Measurements from ENCODE around the gene ZFPM1. TPM values are rescaled to one million over a fixed set of nuclear protein-coding genes. Genes with fewer than 3 reads are reported as not detected.

Gene ZFPM1
- total RNA-seq, 1 experiment from 2014 or later = 0.75 TPM

DNA sequence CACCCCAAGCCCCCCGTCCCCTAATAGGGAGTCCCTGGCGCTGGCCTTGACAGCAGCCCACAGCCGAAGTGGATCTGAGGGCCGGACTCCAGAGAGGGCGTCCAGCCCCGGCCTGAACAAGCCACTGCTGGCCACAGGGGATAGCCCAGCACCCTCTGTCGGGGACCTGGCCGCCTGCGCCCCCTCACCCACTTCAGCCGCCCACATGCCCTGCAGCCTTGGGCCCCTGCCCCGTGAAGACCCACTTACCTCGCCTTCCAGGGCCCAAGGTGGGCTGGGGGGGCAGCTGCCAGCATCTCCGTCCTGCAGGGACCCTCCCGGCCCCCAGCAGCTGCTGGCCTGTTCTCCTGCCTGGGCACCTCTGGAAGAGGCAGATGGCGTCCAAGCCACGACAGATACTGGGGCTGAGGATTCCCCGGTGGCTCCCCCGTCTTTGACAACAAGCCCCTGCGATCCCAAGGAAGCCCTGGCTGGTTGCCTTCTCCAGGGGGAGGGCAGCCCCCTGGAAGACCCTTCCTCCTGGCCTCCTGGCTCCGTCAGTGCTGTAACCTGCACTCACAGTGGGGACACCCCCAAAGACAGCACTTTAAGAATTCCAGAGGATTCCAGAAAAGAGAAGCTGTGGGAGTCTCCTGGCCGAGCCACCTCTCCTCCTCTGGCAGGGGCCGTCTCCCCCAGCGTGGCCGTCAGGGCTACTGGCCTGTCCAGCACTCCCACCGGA is 19.3 kb upstream of the ZFPM1 start:
- Histone ChIP-seq H3K4me2 (ENCODE audit: low read depth, low read length, poor library complexity, severe bottlenecking) (no peak overlapping the region), H2AFZ (ENCODE audit: low read length) (no peak overlapping the region), H3K79me2 (ENCODE audit: low read length) (no peaks in the 10 kb centered on the region), H3K9ac (ENCODE audit: low read length) (no peak overlapping the region), H3K9me2 (replicated peaks; ENCODE audit: insufficient read depth, low read length) (no peaks in the 10 kb centered on the region), H3K4me3 (ENCODE audit: low read length) (no peak overlapping the region), H3K4me1 (ENCODE audit: low read length) (no peaks in the 10 kb centered on the region), H3K27ac (ENCODE audit: low read length) (no peak overlapping the region), H4K20me1 (ENCODE audit: insufficient read depth, low read depth, low read length) (no peaks in the 10 kb centered on the region), H3K9me3 (ENCODE audit: low read length) (no peaks in the 10 kb centered on the region), H3K27me3 (ENCODE audit: low read length) (no peaks in the 10 kb centered on the region), H3K36me3 (ENCODE audit: insufficient read depth, low read length) (no peaks in the 10 kb centered on the region)
- no peak for DNase-seq

DNA sequence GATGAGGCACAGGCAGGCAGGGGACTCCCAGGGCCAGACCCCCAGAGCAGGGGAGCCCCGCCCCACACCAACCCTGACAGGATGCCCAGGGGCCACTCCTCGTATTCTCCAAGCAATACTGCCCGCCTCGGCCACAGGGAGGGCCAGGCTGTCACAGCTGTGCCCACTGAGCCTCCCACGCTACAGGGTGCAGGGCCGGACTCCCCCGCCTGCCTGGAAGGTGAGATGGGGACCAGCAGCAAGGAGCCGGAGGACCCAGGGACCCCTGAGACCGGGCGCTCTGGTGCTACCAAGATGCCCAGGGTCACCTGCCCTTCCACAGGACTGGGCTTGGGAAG is 18.8 kb upstream of the ZFPM1 start:
- H2AFZ ChIP-seq (ENCODE audit: low read length) = no peak overlapping the region

DNA sequence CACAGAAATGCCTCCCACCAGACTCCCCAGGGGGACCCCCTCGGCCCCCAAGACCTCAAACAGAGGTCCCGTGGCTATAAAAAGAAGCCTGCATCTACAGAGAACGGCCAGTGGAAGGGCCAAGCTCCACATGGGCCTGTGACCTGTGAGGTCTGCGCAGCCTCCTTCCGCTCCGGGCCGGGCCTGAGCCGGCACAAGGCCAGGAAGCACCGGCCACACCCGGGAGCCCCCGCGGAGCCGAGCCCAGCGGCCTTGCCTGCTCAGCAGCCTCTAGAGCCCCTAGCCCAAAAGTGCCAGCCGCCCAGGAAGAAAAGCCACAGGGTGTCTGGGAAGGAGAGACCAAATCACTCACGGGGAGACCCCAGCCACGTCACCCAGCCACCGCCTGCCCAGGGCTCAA is 18.3 kb upstream of the ZFPM1 start:
- Histone ChIP-seq H3K9ac (ENCODE audit: low read length) (no peak overlapping the region), H3K4me3 (ENCODE audit: low read length) (no peak overlapping the region), H3K27ac (ENCODE audit: low read length) (no peak overlapping the region), H3K79me2 (ENCODE audit: low read length) (no peaks in the 10 kb centered on the region), H3K9me2 (replicated peaks; ENCODE audit: insufficient read depth, low read length) (no peaks in the 10 kb centered on the region), H3K9me3 (ENCODE audit: low read length) (no peaks in the 10 kb centered on the region), H3K36me3 (ENCODE audit: insufficient read depth, low read length) (no peaks in the 10 kb centered on the region), H3K4me2 (ENCODE audit: low read depth, low read length, poor library complexity, severe bottlenecking) (no peak overlapping the region), H2AFZ (ENCODE audit: low read length) (no peak overlapping the region), H4K20me1 (ENCODE audit: insufficient read depth, low read depth, low read length) (no peaks in the 10 kb centered on the region), H3K27me3 (ENCODE audit: low read length) (no peaks in the 10 kb centered on the region), H3K4me1 (ENCODE audit: low read length) (no peaks in the 10 kb centered on the region)
- DNase-seq = no peak

More for the DNA sequence above, 18.8 kb upstream of the ZFPM1 start:
- Histone ChIP-seq H3K9ac (ENCODE audit: low read length) (no peak overlapping the region), H3K9me3 (ENCODE audit: low read length) (no peaks in the 10 kb centered on the region), H3K27me3 (ENCODE audit: low read length) (no peaks in the 10 kb centered on the region), H3K9me2 (replicated peaks; ENCODE audit: insufficient read depth, low read length) (no peaks in the 10 kb centered on the region), H3K79me2 (ENCODE audit: low read length) (no peaks in the 10 kb centered on the region), H3K27ac (ENCODE audit: low read length) (no peak overlapping the region), H3K4me3 (ENCODE audit: low read length) (no peak overlapping the region), H3K36me3 (ENCODE audit: insufficient read depth, low read length) (no peaks in the 10 kb centered on the region), H3K4me1 (ENCODE audit: low read length) (no peaks in the 10 kb centered on the region), H4K20me1 (ENCODE audit: insufficient read depth, low read depth, low read length) (no peaks in the 10 kb centered on the region), H3K4me2 (ENCODE audit: low read depth, low read length, poor library complexity, severe bottlenecking) (no peak overlapping the region)
- DNase-seq = no peak

DNA sequence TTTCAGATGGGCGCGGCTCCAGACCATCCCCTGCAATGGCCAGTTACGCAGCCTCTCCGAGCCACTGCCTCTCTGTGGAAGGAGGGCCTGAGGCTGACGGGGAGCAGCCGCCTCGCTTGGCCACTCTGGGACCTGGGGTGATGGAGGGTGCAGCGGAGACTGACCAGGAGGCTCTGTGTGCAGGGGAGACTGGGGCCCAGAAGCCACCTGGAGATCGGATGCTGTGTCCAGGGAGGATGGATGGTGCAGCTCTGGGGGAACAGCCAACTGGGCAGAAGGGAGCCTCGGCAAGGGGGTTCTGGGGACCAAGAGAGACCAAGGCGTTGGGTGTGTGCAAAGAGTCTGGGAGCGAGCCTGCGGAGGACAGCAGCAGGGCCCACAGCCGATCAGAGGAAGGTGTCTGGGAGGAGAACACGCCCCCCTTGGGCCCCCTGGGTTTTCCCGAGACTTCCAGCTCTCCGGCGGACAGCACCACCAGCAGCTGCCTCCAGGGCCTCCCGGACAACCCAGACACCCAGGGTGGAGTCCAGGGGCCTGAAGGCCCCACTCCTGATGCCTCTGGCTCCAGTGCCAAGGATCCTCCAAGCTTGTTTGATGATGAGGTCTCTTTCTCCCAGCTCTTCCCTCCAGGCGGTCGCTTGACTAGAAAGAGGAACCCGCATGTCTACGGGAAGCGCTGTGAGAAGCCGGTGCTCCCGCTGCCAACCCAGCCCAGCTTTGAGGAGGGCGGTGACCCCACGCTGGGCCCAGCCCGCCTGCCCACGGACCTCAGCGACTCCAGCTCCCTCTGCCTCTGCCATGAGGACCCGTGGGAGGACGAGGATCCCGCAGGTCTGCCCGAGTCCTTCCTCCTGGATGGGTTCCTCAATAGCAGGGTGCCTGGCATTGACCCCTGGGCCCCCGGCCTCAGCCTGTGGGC is 17.4 kb upstream of the ZFPM1 start:
- no peaks in the 10 kb centered on the region for H3K9me2 ChIP-seq (replicated peaks; ENCODE audit: insufficient read depth, low read length)
- H3K79me2 ChIP-seq (ENCODE audit: low read length) = no peaks in the 10 kb centered on the region
- no peaks in the 10 kb centered on the region for H3K4me1 ChIP-seq (ENCODE audit: low read length)
- H3K27me3 ChIP-seq (ENCODE audit: low read length) = no peaks in the 10 kb centered on the region
- H3K9ac ChIP-seq (ENCODE audit: low read length) = no peak overlapping the region
- no peak overlapping the region for H3K4me3 ChIP-seq (ENCODE audit: low read length)
- no peak for DNase-seq
- H3K27ac ChIP-seq (ENCODE audit: low read length) = no peak overlapping the region
- H4K20me1 ChIP-seq (ENCODE audit: insufficient read depth, low read depth, low read length) = no peaks in the 10 kb centered on the region
- no peaks in the 10 kb centered on the region for H3K9me3 ChIP-seq (ENCODE audit: low read length)
- H3K4me2 ChIP-seq (ENCODE audit: low read depth, low read length, poor library complexity, severe bottlenecking) = no peak overlapping the region
- no peak overlapping the region for H2AFZ ChIP-seq (ENCODE audit: low read length)
- H3K36me3 ChIP-seq (ENCODE audit: insufficient read depth, low read length) = no peaks in the 10 kb centered on the region

DNA sequence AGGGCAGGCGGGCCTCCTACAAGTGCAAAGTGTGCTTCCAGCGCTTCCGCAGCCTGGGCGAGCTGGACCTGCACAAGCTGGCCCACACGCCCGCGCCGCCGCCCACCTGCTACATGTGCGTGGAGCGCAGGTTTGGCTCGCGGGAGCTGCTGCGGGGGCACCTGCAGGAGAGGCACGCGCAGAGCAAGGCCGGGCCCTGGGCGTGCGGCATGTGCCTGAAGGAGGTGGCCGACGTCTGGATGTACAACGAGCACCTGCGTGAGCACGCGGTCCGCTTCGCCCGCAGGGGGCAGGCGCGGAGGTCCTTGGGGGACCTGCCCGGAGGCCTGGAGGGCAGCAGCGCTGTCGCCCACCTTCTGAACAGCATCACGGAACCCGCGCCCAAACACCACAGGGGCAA is 16.3 kb upstream of the ZFPM1 start:
- no peak for DNase-seq
- no peak overlapping the region for H2AFZ ChIP-seq (ENCODE audit: low read length)
- H3K4me3 ChIP-seq (ENCODE audit: low read length) = no peak overlapping the region
- H3K27ac ChIP-seq (ENCODE audit: low read length) = no peak overlapping the region
- no peak overlapping the region for H3K4me2 ChIP-seq (ENCODE audit: low read depth, low read length, poor library complexity, severe bottlenecking)
- no peak overlapping the region for H3K9ac ChIP-seq (ENCODE audit: low read length)
- H3K9me3 ChIP-seq (ENCODE audit: low read length) = no peaks in the 10 kb centered on the region
- H3K79me2 ChIP-seq (ENCODE audit: low read length) = no peaks in the 10 kb centered on the region
- H4K20me1 ChIP-seq (ENCODE audit: insufficient read depth, low read depth, low read length) = no peaks in the 10 kb centered on the region
- no peaks in the 10 kb centered on the region for H3K9me2 ChIP-seq (replicated peaks; ENCODE audit: insufficient read depth, low read length)
- H3K36me3 ChIP-seq (ENCODE audit: insufficient read depth, low read length) = no peaks in the 10 kb centered on the region
- H3K4me1 ChIP-seq (ENCODE audit: low read length) = no peaks in the 10 kb centered on the region
- H3K27me3 ChIP-seq (ENCODE audit: low read length) = no peaks in the 10 kb centered on the region

DNA sequence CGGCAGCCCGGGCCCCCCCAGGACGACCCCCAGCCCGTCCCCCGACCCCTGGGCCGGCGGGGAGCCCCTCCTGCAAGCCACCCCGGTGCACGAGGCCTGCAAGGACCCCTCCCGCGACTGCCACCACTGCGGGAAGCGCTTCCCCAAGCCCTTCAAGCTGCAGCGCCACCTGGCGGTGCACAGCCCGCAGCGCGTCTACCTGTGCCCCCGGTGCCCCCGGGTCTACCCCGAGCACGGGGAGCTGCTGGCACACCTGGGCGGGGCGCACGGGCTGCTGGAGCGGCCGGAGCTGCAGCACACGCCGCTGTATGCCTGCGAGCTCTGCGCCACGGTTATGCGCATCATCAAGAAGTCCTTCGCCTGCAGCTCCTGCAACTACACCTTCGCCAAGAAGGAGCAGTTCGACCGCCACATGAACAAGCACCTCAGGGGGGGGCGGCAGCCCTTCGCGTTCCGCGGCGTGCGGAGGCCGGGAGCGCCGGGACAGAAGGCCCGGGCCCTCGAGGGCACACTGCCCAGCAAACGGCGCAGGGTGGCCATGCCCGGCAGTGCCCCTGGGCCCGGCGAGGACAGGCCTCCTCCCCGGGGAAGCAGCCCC is 15.6 kb upstream of the ZFPM1 start:
- Histone ChIP-seq H2AFZ (ENCODE audit: low read length) (no peak overlapping the region), H3K9me2 (replicated peaks; ENCODE audit: insufficient read depth, low read length) (no peaks in the 10 kb centered on the region), H3K9me3 (ENCODE audit: low read length) (no peaks in the 10 kb centered on the region), H3K79me2 (ENCODE audit: low read length) (no peaks in the 10 kb centered on the region), H3K27me3 (ENCODE audit: low read length) (no peaks in the 10 kb centered on the region), H3K27ac (ENCODE audit: low read length) (no peak overlapping the region), H3K9ac (ENCODE audit: low read length) (no peak overlapping the region), H3K36me3 (ENCODE audit: insufficient read depth, low read length) (no peaks in the 10 kb centered on the region), H3K4me3 (ENCODE audit: low read length) (no peak overlapping the region), H3K4me1 (ENCODE audit: low read length) (no peaks in the 10 kb centered on the region), H3K4me2 (ENCODE audit: low read depth, low read length, poor library complexity, severe bottlenecking) (no peak overlapping the region), H4K20me1 (ENCODE audit: insufficient read depth, low read depth, low read length) (no peaks in the 10 kb centered on the region)
- peak; percentile 87 for DNase-seq

DNA sequence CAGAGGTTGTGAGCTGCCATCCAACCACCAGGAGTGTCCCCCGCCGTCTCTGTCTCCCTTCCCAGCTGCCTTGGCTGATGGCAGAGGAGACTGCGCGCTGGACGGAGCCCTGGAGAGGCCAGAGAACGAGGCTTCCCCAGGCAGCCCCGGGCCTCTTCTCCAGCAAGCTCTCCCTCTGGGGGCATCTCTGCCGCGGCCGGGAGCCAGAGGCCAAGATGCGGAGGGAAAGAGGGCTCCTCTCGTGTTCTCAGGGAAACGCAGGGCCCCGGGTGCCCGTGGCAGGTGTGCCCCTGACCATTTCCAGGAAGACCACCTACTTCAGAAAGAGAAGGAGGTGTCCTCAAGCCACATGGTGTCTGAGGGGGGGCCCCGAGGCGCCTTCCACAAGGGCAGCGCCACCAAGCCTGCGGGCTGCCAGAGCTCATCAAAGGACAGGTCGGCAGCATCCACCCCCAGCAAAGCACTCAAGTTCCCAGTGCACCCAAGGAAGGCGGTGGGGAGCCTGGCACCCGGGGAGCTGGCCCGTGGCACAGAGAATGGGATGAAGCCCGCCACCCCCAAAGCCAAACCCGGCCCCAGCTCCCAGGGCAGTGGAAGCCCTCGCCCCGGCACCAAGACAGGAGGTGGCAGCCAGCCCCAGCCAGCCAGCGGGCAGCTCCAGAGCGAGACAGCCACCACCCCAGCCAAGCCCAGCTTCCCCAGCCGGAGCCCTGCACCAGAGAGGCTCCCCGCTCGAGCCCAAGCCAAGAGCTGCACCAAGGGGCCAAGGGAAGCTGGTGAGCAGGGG is 14.8 kb upstream of the ZFPM1 start:
- no peak for DNase-seq
- H3K4me3 ChIP-seq (ENCODE audit: low read length) = no peak overlapping the region
- no peaks in the 10 kb centered on the region for H3K9me3 ChIP-seq (ENCODE audit: low read length)
- no peaks in the 10 kb centered on the region for H3K4me1 ChIP-seq (ENCODE audit: low read length)
- no peaks in the 10 kb centered on the region for H3K36me3 ChIP-seq (ENCODE audit: insufficient read depth, low read length)
- H3K27me3 ChIP-seq (ENCODE audit: low read length) = no peaks in the 10 kb centered on the region
- no peak overlapping the region for H2AFZ ChIP-seq (ENCODE audit: low read length)
- no peak overlapping the region for H3K9ac ChIP-seq (ENCODE audit: low read length)
- H3K27ac ChIP-seq (ENCODE audit: low read length) = no peak overlapping the region
- H3K79me2 ChIP-seq (ENCODE audit: low read length) = no peaks in the 10 kb centered on the region
- H3K4me2 ChIP-seq (ENCODE audit: low read depth, low read length, poor library complexity, severe bottlenecking) = no peak overlapping the region
- no peaks in the 10 kb centered on the region for H3K9me2 ChIP-seq (replicated peaks; ENCODE audit: insufficient read depth, low read length)
- H4K20me1 ChIP-seq (ENCODE audit: insufficient read depth, low read depth, low read length) = no peaks in the 10 kb centered on the region

DNA sequence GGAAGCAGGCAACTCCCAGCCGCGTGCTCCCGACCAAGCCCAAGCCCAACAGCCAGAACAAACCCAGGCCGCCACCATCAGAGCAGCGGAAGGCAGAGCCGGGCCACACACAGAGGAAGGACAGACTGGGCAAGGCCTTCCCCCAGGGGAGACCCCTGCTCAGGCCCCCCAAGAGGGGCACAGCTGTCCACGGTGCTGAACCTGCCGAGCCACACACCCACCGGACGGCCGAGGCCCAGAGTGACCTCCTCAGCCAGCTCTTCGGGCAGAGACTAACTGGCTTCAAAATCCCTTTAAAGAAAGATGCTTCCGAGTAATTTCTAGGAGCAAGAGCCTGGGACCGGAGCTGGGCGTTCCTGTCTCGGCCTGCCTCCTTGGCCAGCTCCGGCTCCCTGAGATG is 14.1 kb upstream of the ZFPM1 start:
- H3K9me2 ChIP-seq (replicated peaks; ENCODE audit: insufficient read depth, low read length) = no peaks in the 10 kb centered on the region
- H4K20me1 ChIP-seq (ENCODE audit: insufficient read depth, low read depth, low read length) = no peaks in the 10 kb centered on the region
- H2AFZ ChIP-seq (ENCODE audit: low read length) = no peak overlapping the region

More for the DNA sequence above, 14.1 kb upstream of the ZFPM1 start:
- Histone ChIP-seq H3K27me3 (ENCODE audit: low read length) (no peaks in the 10 kb centered on the region), H3K9ac (ENCODE audit: low read length) (no peak overlapping the region), H3K27ac (ENCODE audit: low read length) (no peak overlapping the region), H3K9me3 (ENCODE audit: low read length) (no peaks in the 10 kb centered on the region), H3K79me2 (ENCODE audit: low read length) (no peaks in the 10 kb centered on the region), H3K4me1 (ENCODE audit: low read length) (no peaks in the 10 kb centered on the region), H3K4me3 (ENCODE audit: low read length) (no peak overlapping the region), H3K36me3 (ENCODE audit: insufficient read depth, low read length) (no peaks in the 10 kb centered on the region), H3K4me2 (ENCODE audit: low read depth, low read length, poor library complexity, severe bottlenecking) (no peak overlapping the region)
- DNase-seq = no peak

All from Karpas-422 (cell line).